Esophagus squamous epithelium (tissue), 5 donors: ENCODE results near the gene PAXX. TPM values are rescaled to one million over a fixed set of nuclear protein-coding genes. Genes with fewer than 3 reads are reported as not detected.

Source experiments
- DNase-seq: peaks from one replicate; lab custom pipeline; 2025; lab: John Stamatoyannopoulos, UW
- H3K27ac ChIP-seq, 4 donors: fragments of 200-600 bp; sonication (generic); one replicate each; pipeline ENCODE4 v1.5.1; 2016 to 2019; ENCODE audit warnings: mild to moderate bottlenecking in 1 of 4
- H3K27me3 ChIP-seq, 4 donors: fragments of 200-600 bp; sonication (generic); 1 replicate in 3 of 4; 2 replicates in 1 of 4; pipeline versions ENCODE4 v1.5.1 to v1.6.0; 2017 to 2021; ENCODE audit warnings: antibody characterized with exemption in 1 of 4
- H3K36me3 ChIP-seq, 3 donors: fragments of 200-600 bp; sonication (generic); one replicate each; pipeline ENCODE4 v1.5.1; 2016 to 2019
- H3K4me1 ChIP-seq, 3 donors: fragments of 200-600 bp; sonication (generic); one replicate each; pipeline ENCODE4 v1.5.1; 2017 to 2019
- H3K4me3 ChIP-seq, 4 donors: fragments of 200-600 bp; sonication (generic); 1 replicate in 3 of 4; 2 replicates in 1 of 4; pipeline ENCODE4 v1.5.1; 2016 to 2019; ENCODE audit warnings: mild to moderate bottlenecking in 2 of 4, moderate library complexity in 1 of 4
- H3K9me3 ChIP-seq, 3 donors: fragments of 200-600 bp; sonication (generic); one replicate each; pipeline ENCODE4 v1.5.1; 2016 to 2019
- POLR2A ChIP-seq, 4 donors: fragments of 450-650 bp; IDR thresholded peaks; one replicate each; pipeline ENCODE4 v1.6.1; 2017; ENCODE audit warnings: antibody characterized with exemption in 4 of 4, mild to moderate bottlenecking in 4 of 4, moderate library complexity in 3 of 4
- WGBS, 2 donors: methylation state at CpG; one replicate each; pipeline ENCODE4 v1.1.5; 2018; 5-methylcytosine and 5-hydroxymethylcytosine counted together
- intact Hi-C: fragments of 100-400 bp; cut with DNase I; formaldehyde crosslinking; loops from one replicate; pipeline ENCODE4 v1.15.0; 2022
- total RNA-seq, 4 donors: library from RNA; depleted of rRNA; stranded (reverse); fragments of >200 nt; gene quantifications; one replicate each; pipeline ENCODE4 v1.1.0, GENCODE V29; 2016
- TF ChIP-seq, protein P1 (sequence below), 6 experiments: fragments of 450-650 bp in 4 of 6; fragments of 200-600 bp in 2 of 6; sonication (generic) in 2 of 6; IDR thresholded peaks; one replicate each; pipeline ENCODE4 v1.5.1; 2016 to 2019; ENCODE audit warnings: antibody characterized with exemption in 6 of 6, mild to moderate bottlenecking in 4 of 6, moderate library complexity in 4 of 6
- donor health status: DM: yes; HTN: yes; CAD: no.

Gene PAXX
- total RNA-seq, 4 donors from 2014 or later: 18.3 to 56.3 (median 49.6) TPM

DNA sequence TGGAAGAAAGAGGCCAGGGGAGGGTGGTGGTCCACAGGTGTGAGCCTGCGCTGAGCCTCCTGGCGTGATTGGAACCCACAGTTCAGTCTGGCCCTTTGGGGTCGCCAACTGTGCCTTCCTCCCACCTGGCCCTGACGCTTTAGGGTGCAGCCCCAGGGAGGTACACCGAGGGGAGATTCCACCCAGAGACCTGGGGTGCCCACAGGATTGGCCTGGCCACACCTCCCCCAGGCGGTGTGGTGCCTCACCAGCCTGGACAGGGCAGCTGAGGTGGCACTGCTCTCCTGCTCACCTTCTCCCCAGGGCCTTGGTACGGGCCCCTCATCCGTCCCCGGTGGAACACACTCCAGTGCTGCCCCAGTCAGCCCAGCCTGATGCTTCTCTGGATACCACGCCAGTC is 5.1 kb downstream of the PAXX start:
- Histone ChIP-seq H3K9me3 (no peaks in the 10 kb centered on the region), H3K27me3 (peaks cover 0 to 29% (median 0%) of the 10 kb centered on the region in 4 donors), H3K4me3 (peak overlapping the region in 2 of 4 donors; percentile 37 to 75), H3K27ac (peak overlapping the region; percentile 66 to 92 (median 80)), H3K4me1 (peaks cover 51 to 80% (median 55%) of the 10 kb centered on the region in 3 donors), H3K36me3 (peaks cover 0 to 16% (median 0%) of the 10 kb centered on the region in 3 donors)
- no peak for TF ChIP-seq POLR2A (IDR thresholded peaks at IDR 0.05)
- TF ChIP-seq, protein P1, sequence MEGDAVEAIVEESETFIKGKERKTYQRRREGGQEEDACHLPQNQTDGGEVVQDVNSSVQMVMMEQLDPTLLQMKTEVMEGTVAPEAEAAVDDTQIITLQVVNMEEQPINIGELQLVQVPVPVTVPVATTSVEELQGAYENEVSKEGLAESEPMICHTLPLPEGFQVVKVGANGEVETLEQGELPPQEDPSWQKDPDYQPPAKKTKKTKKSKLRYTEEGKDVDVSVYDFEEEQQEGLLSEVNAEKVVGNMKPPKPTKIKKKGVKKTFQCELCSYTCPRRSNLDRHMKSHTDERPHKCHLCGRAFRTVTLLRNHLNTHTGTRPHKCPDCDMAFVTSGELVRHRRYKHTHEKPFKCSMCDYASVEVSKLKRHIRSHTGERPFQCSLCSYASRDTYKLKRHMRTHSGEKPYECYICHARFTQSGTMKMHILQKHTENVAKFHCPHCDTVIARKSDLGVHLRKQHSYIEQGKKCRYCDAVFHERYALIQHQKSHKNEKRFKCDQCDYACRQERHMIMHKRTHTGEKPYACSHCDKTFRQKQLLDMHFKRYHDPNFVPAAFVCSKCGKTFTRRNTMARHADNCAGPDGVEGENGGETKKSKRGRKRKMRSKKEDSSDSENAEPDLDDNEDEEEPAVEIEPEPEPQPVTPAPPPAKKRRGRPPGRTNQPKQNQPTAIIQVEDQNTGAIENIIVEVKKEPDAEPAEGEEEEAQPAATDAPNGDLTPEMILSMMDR (IDR thresholded peaks at IDR 0.05): no peak
- WGBS, 2 donors: 71 to 93% methylated on average over 3 to 5 of the region's 10 CpGs
- no peak for DNase-seq
- intact Hi-C loops: no loop called here

DNA sequence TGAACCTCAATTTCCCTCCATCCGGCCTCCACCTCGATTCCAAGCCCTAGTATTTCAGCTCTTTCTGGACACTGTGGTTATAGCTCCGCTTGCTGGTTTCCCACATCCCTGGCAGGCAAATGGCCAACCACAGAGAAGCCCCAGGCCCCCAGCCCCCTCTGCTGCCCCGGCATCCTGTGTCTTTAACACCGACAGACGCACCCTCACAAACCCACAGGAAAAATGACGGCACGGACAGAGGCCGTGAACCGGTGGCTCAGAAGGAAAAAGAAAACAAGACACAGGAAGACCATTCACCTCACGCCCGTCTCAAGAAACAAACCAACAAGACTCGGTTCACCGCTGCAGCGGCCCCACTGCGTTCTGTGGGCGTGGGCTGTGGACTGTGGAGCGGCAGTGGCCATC is 5.6 kb downstream of the PAXX start:
- TF ChIP-seq POLR2A (IDR thresholded peaks at IDR 0.05): no peak
- TF ChIP-seq, protein P1 (IDR thresholded peaks at IDR 0.05): no peak
- Histone ChIP-seq H3K27ac (peak overlapping the region; percentile 66 to 92 (median 80)), H3K9me3 (no peaks in the 10 kb centered on the region), H3K27me3 (peaks cover 0 to 29% (median 0%) of the 10 kb centered on the region in 4 donors), H3K36me3 (peaks cover 0 to 16% (median 0%) of the 10 kb centered on the region in 3 donors), H3K4me3 (no peak overlapping the region), H3K4me1 (peaks cover 48 to 75% (median 53%) of the 10 kb centered on the region in 3 donors)
- whole genome bisulfite sequencing, 2 donors: 31 to 69% methylated on average over 8 to 10 of the region's 18 CpGs
- DNase-seq: no peak
- intact Hi-C loops: no loop called here

- 37 to 52% methylated on average over 7 to 8 of the region's 10 CpGs for WGBS, 2 donors
- peaks cover 24 to 50% (median 27%) of the 10 kb centered on the region in 3 donors for H3K4me1 ChIP-seq
- H3K27ac ChIP-seq: peak overlapping the region in 2 of 4 donors; percentile 19 to 33
- intact Hi-C loops: no loop called here
- no peaks in the 10 kb centered on the region for H3K36me3 ChIP-seq
- H3K27me3 ChIP-seq: peaks cover 0 to 22% (median 0%) of the 10 kb centered on the region in 4 donors
- no peak for DNase-seq
- no peaks in the 10 kb centered on the region for H3K9me3 ChIP-seq
- TF ChIP-seq, protein P1 (IDR thresholded peaks at IDR 0.05): no peak
- TF ChIP-seq POLR2A (IDR thresholded peaks at IDR 0.05): no peak
- H3K4me3 ChIP-seq: no peak overlapping the region
Observed at GRCh38 chr9:137000177-137000930, 8.1 kb downstream of the PAXX start.

- Histone ChIP-seq H3K4me1 (peaks cover 7 to 39% (median 10%) of the 10 kb centered on the region in 3 donors), H3K27ac (no peak overlapping the region), H3K4me3 (no peak overlapping the region), H3K27me3 (peaks cover 0 to 8% (median 0%) of the 10 kb centered on the region in 4 donors), H3K9me3 (no peaks in the 10 kb centered on the region), H3K36me3 (no peaks in the 10 kb centered on the region)
- no peak for TF ChIP-seq POLR2A (IDR thresholded peaks at IDR 0.05)
- TF ChIP-seq, protein P1 (IDR thresholded peaks at IDR 0.05): no peak
- 75 to 85% methylated on average over 13 to 18 of the region's 20 CpGs for WGBS, 2 donors
- DNase-seq: no peak
- intact Hi-C loops: no loop called here
Observed at GRCh38 chr9:137001857-137002645, 9.8 kb downstream of the PAXX start.
